Peyer's patch (tissue), 4 donors: ENCODE results near the gene TNFSF8.

Source experiments
- CTCF ChIP-seq, 6 experiments: fragments of 450-650 bp in 4 of 6; fragments of 200-600 bp in 2 of 6; sonication (generic) in 1 of 6; IDR thresholded peaks; one replicate each; pipeline ENCODE4 v1.5.1; 2017 to 2019; ENCODE audit warnings: antibody characterized with exemption in 6 of 6, mild to moderate bottlenecking in 3 of 6, moderate library complexity in 1 of 6
- POLR2A ChIP-seq, 2 donors: fragments of 450-650 bp; IDR thresholded peaks; one replicate each; pipeline ENCODE4 v1.5.1; 2017; ENCODE audit warnings: antibody characterized with exemption in 2 of 2, mild to moderate bottlenecking in 2 of 2, moderate library complexity in 2 of 2

GRCh38 chr9:114913656-114914055 lies 16.7 kb downstream of the TNFSF8 start:
- TF ChIP-seq CTCF (IDR thresholded peaks at IDR 0.05) = no peak
- TF ChIP-seq POLR2A (IDR thresholded peaks at IDR 0.05) = no peak
